NCI-H2196 treated with DMSO at 0.1 percent for 48 hours (cell line): Measurements from ENCODE around the gene RNF223.
"Not testable (repeated sequence)": the region's sequence is repeated elsewhere in the genome, so short reads cannot be mapped to it uniquely, and the experiment has no call there.

Source experiments
- DNase-seq: peaks from one replicate; lab custom pipeline; 2025; ENCODE audit not compliant: unreplicated experiment; lab: John Stamatoyannopoulos, UW

Gene RNF223

GRCh38 chr1:1031659-1032235 lies 42.4 kb downstream of the RNF223 start:
- DNase-seq = no peak

- not testable (repeated sequence) for DNase-seq
Observed at GRCh38 chr1:1030867-1031658, 43.0 kb downstream of the RNF223 start.

- DNase-seq = no peak
Observed at GRCh38 chr1:1027791-1028190, 46.3 kb downstream of the RNF223 start.

DNA sequence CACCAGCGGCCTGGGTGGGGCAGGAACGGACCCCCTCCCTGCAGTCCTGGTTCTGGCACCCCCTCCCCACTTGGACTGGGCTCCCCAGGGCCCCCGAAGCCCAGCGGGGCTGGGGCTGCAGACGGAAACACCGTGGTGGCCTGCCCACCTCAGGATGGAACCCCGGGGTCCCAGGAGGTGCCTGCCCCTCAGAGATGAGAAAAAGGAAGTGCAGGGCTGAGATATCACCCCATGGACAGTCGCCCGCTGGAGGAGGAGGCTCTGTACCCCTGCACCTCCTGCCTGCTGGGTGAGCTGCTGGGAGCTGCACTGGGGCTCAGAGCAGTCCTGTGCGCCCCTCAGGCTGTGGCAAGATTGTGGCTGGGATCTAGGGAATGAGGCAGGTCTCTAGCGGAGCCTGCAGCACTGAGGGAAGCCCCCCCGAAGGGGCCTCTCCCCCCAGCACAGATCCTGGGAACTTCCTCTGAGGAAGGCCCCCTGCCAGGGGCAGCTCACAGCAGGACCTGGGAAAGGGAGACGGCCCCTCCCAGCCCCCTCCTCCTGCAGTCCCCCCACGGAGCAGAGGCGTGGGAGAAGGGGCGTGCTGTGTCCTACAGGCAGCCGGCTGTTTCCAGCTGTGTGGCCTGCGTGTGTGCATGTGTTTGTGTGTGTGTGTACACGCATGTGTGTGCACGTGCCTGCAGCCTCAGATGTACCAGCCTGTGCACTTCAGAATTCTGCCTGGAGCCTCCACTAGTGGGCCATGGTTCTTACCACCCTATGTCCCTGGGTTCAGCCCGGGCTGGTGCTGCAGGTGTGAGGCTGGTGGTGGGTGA lies 47.3 kb downstream of the RNF223 start:
- DNase-seq = no peak

- no peak for DNase-seq
Observed at GRCh38 chr1:1025730-1026129, 48.4 kb downstream of the RNF223 start.

GRCh38 chr1:1024771-1025699 lies 49.1 kb downstream of the RNF223 start:
- DNase-seq = no peak

DNA sequence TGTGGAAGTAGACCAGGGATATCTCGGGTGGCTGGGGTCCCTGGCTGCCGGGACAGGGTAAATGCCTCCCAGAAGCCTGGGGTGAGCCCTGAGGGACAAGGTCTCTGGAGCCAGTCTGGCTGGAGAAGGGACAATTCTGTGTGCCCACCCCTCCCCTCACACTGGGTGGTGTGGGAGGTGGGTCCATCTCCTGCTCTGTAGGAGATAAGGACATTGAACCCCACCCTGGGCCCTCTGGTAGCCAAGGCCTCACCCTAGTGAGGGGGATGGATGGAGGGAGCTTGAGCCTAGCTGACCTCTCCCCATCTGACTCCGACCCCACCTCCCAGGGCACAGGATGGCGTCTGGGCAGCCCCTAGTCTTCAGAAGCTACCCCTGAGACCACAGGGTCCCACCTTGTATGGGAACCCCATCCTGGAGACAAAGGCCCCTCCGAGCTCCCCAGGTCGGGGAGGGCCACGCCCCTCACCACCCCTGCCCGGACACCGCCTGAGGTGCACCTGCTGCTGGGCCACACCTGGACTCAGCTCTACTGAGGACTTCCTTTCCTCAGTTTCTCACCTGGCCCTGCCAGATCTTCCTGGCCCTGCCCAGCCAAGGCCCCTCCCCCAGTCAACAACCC lies 49.8 kb downstream of the RNF223 start:
- no peak for DNase-seq

DNA sequence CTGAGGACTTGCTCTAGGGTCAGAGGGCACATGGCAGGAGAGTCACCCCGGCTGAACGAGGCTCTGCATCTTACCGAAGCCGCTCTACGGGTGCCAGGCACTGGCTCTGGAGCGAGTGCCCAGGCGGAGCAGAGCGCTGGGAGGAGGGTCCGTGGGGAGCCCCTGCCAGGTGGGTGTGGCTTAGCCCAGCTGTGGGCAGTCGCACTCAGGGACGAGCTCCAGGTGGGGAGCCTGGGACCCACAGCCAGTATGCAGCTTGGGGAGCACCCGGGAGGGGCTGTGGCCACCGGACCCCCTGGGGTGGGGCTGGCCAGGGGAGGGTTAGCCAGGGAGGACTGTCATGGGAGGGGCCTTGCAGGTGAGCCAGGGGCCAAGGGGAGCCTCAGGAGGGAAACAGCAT lies 50.4 kb downstream of the RNF223 start:
- DNase-seq = no peak

DNA sequence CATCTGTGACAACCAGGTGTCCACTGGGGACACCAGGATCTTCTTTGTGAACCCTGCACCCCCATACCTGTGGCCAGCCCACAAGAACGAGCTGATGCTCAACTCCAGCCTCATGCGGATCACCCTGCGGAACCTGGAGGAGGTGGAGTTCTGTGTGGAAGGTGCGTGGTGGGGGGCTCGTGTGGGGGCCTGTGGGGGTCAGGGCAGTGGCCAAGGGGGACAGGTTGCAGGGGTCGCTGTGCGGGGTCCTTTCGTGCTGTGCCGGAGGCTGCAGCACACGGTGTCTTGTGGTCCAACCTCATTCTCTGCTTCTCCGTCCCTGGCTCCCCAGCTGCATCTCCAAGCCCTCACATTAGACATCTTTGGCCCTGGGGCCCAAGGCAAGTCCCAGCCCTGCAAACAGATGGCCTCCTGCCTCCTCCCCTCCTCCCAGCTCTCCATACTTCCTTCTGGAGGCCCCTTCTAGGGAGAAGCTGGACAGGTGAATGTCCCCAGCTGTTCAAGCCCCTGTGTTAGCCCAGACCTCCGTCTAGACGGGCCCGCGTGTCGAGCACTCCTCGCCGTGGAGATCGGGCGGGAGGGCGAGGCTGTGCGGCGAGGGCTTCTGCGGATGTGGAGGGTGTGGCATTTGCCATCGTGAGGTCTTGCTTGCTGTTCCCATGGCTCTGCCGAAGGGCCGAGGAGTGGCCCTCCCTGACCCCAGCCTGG lies 51.6 kb downstream of the RNF223 start:
- no peak for DNase-seq

GRCh38 chr1:1021920-1022259 lies 52.2 kb downstream of the RNF223 start:
- DNase-seq = no peak

DNA sequence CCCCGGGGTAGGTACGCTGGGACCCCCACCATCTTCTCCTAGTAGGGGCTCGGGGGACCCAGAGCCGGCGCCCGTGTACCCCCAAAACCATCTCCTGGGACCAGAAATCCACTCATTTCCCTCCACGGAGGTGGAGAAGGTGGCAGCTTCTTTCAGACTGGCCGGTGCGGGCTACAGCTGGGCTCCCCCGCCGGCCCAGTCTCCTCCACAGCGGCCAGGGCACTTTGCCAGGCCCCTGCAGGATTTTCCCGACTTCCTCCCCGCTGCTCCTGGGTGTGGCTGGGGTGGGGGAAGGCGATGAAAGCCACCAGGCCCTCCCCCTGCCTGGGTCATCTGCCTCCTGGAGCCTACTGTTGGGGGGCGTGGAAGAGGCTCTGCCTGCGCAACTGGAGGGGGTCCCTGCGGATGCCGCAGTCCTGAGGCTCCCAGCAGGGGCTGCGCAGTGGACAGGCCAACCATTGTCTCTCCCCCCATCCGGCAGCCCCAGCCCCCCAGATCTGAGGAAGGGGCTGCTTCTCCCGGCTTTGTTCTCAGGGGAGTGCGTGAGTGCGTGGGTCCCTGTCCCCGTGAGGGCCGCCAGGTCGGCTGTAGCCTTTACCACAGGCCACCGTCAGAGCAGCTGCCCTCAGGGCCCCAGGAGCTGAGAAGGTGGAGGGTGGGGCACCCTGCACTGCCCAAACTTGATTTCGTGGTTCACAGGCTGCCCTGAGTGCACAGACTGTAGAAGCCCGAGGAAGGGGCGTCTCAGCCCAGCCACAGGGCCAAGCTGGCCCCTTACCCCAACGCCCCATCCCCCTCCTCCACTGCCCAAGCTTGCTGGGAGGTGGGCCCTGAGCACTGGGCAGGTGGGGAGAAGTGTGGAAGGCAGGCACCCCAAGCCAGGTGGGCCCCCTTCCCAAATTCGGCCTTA lies 52.8 kb downstream of the RNF223 start:
- DNase-seq = peak; percentile 31
